HG03460 (cell line): ENCODE results near the gene IL18.
"Not testable (repeated sequence)": the region's sequence is repeated elsewhere in the genome, so short reads cannot be mapped to it uniquely, and the experiment has no call there.

Source experiments
- ATAC-seq: cut with Tn5 transposase; IDR thresholded peaks from one replicate; pipeline ENCODE4 v1.9.1; 2021; ENCODE audit not compliant: unreplicated experiment

The IL18 gene

GRCh38 chr11:112172362-112172994 lies 8.6 kb upstream of the IL18 start:
- peak; percentile 54 for ATAC-seq

GRCh38 chr11:112167145-112167544 lies 3.3 kb upstream of the IL18 start, which contains the start of gene TEX12:
TEX12 (plus strand) TSS chr11:112167372; CDS start chr11:112169269, 1,897 bp downstream.
- no peak for ATAC-seq

DNA sequence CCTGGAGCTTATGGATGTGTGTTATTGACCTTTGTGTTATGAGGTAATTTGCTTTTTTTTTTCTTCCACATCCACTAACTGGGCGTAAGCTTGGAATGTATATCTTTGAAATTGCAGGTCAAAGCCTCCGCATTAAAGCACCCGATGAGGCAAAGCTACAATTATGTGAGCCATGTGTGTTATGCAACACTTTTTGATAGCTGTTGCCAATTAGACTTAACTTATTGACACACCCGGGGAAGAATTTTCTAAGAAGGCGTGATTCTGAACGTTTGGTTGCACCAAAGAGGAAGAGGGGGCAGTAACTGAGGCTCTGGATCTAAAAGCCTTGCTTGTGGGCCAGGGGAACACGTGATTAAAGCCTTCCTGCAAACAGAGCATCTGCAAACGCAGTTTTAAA lies 2.7 kb upstream of the IL18 start:
- no peak for ATAC-seq

GRCh38 chr11:112165049-112165448 lies 1.2 kb upstream of the IL18 start:
- ATAC-seq: no peak

DNA sequence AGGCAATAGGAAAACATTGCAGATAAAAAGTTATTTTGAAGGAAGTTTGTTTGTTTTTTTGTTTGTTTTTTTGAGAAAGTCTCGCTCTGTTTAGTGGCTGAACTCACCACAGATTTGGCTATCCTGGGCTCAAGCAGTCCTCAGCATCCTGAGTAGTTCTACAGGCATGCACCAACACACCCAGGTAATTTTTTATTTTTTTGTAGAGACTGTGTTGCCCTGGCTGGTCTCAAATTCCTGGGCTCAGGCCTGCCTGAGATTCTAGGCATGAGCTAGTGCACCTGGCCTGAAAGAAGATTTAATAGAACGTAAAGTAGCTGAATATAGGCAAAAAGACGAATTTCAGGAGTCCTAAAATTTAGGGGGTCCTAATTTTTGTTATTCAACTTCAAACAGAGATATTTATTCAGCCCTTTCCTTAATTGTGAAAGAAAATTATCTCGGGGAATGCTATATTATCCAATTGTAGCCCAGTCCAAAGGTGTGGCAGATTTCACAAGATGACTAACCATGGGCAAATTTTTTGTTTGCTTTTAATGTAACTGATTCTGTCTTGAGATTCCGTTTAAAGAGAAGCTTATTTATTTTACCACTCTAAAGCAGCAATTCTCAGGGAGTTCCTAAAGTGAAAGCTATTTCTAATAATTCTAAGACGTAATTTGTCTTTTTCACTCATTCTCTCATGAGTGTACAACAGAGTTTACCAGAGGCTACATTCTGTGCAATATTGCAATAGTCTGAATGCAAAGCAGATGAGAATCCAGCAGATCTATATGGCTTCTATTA lies 940 bp downstream of the IL18 start:
- ATAC-seq: no peak

DNA sequence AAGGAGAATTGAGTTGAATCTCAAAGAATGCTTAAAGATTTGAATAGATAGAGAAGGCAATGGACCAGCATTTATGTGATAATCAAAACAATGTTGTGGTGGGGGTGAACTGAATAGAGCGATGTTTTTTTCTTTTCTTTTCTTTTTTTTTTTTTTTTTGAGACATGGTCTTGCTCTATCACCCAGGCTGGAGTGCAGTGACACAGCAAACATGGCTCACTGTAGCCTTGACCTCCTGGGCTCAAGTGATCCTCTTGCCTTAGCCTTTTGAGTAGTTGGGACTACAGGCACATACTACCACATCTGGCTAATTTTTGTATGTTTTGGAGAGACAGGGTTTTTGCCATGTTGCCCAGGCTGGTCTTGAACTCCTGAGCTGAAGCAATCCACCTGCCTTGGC lies 1.7 kb downstream of the IL18 start:
- not testable (repeated sequence) for ATAC-seq

- ATAC-seq: no peak
These were observed 2.9 kb downstream of the IL18 start for GRCh38 chr11:112161012-112161411.

DNA sequence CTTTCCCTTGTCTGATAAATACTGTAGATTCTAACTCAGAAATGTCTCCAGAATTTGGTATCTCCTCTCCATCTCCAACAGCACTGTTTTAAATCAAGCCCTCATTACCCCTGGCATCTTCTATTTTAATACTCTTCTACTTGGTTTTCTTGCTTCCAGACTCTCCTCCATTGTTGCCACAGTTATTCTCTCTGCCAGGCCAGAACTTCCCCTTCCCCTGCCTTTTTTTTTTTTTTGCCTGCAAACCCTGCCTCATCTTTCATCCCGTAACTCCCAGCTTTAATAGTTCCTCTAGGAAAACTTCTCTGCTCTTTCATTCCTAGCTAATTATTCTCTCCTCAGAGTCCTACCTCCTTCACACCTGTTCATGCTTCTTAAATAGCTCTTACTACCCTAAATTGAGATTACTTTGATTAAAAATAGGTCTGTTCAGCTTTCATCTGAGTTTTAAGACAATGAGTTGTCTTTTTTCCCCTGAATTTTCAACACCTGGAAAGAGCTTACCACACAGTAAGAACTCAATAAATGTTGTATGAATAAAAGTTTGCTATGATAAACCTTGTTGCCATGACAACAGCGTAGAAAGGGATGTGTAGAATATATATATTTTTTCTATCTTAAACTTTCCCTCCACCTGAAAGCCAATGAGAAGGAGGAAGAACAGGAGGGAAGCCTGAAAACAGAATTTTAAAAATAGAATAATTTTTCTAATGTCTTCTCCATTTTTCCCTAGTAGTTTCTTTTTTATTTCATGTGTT lies 3.6 kb downstream of the IL18 start:
- no peak for ATAC-seq

- ATAC-seq: no peak
These were observed 4.5 kb downstream of the IL18 start for GRCh38 chr11:112159098-112160065.

GRCh38 chr11:112156956-112157766 lies 6.7 kb downstream of the IL18 start:
- ATAC-seq: no peak

DNA sequence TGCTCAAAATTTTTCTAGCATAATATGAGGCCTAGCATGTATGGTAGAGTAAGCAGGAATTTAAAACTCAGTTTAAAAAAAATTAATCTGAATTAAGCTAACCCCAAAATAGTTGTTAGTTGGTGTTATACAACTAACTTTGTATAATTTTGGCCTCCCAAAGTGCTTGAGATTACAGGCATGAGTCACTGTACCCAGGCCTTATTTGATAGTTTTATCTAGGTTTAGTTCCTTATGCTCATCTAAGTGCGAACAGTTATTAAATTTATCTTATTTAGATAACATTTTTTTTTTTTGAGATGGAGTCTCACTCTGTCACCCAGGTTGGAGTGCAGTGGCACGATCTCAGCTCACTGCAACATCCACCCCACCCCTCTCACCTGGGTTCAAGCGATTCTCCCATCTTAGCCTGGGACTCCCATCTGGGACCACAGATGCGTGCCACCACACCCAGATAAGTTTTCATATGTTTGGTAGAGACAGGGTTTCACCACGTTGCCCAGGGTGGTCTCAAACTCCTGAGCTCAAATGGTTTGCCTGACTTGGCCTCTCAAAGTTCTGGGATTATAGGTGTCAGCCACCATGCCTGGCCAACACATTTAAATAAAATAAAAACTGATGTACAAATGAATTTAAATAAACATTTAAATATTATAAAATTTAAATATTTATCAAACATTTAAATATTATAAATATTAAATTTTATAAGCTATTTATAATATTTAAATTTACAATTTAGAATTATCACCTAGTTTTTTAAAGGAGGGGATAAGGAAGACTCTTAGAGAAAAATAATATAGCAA lies 7.5 kb downstream of the IL18 start:
- no peak for ATAC-seq

GRCh38 chr11:112150517-112150916 lies 13.4 kb downstream of the IL18 start:
- no peak for ATAC-seq

GRCh38 chr11:112143597-112143996 lies 20.3 kb downstream of the IL18 start:
- no peak for ATAC-seq

- no peak for ATAC-seq
These were observed 29.4 kb downstream of the IL18 start for GRCh38 chr11:112134473-112134872.

GRCh38 chr11:112132737-112133136 lies 31.2 kb downstream of the IL18 start:
- no peak for ATAC-seq

DNA sequence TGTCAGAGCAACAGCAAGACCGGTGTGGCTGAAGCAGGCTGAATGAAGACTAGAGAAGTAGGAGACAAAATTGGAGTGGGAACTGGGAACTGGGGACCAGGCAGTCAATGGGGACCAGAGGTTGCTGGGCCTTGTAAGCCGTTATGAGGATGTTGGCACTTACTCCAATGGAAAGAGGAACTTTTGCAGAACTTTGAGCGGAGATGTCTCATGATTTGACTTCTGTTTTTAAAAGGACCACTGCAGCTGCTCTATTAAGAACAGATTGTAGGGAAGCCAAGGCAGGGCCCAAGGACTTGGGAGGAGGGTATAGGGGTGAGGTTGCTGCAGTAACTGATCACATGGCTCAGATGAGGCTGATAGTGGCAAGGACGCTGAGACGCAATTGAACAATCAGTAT lies 34.2 kb downstream of the IL18 start:
- ATAC-seq: no peak

GRCh38 chr11:112128483-112129121 lies 35.3 kb downstream of the IL18 start:
- ATAC-seq: no peak

GRCh38 chr11:112127056-112127455 lies 36.8 kb downstream of the IL18 start:
- ATAC-seq: no peak

- ATAC-seq: no peak
These were observed 40.8 kb downstream of the IL18 start for GRCh38 chr11:112123129-112123528.
